ENCODE measurements around the gene CALML6. TPM values are rescaled to one million over a fixed set of nuclear protein-coding genes. Genes with fewer than 3 reads are reported as not detected.
A peak's percentile ranks its signal among the peaks of the same experiment; 100 is the strongest.

CALML6 gene
- total RNA-seq, 6 experiments from 2014 or later = 0.11 to 0.95 (median 0.48) TPM; not detected in 1

DNA sequence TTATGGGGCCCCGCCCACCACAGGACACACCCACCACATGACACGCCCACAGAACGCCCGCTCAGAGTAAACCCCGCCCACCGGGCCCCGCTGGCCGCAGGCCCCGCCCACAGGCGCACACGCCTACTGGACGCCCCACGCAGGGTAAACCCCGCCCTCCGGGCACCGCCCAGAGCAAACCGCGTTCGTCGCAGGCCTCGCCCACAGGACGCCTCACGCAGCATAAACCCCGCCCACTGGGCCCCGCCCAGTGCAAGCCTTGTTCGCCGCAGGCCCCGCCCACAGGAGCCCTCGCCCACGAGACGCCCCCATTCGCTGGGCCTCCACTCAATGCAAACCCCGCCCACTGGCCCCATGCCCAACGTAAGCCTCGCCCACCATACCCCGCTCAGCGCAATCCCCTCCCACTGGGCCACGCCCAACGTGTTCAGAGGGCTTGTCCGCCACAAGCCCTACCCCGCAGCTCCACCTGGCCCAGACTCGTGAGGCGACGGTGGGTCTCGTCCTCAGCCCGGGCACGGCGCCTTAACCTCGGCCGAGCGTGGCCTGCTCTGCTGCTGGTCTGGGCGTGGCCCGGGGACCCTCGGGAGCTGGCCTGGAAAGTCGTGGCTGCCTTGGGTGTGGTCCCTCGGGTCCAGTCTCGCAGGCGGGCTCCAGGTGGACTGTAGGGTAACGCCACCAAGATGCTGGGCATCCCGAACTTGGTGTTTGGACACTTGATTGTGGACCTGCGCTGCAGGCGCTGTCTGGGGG lies 4.4 kb downstream of the CALML6 start:
- no peaks in the 10 kb centered on the region for H3K9me3 Mint-ChIP-seq
- H3K27ac Mint-ChIP-seq = no peak overlapping the region
- peak; percentile 95 for DNase-seq
- H3K4me1 Mint-ChIP-seq (ENCODE audit: low read depth) = no peaks in the 10 kb centered on the region
- no peaks in the 10 kb centered on the region for H3K36me3 Mint-ChIP-seq (ENCODE audit: low read depth)
- TF ChIP-seq, protein P1, sequence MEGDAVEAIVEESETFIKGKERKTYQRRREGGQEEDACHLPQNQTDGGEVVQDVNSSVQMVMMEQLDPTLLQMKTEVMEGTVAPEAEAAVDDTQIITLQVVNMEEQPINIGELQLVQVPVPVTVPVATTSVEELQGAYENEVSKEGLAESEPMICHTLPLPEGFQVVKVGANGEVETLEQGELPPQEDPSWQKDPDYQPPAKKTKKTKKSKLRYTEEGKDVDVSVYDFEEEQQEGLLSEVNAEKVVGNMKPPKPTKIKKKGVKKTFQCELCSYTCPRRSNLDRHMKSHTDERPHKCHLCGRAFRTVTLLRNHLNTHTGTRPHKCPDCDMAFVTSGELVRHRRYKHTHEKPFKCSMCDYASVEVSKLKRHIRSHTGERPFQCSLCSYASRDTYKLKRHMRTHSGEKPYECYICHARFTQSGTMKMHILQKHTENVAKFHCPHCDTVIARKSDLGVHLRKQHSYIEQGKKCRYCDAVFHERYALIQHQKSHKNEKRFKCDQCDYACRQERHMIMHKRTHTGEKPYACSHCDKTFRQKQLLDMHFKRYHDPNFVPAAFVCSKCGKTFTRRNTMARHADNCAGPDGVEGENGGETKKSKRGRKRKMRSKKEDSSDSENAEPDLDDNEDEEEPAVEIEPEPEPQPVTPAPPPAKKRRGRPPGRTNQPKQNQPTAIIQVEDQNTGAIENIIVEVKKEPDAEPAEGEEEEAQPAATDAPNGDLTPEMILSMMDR (IDR thresholded peaks at IDR 0.05) = no peak
- peaks cover 14% of the 10 kb centered on the region for H3K27me3 Mint-ChIP-seq (ENCODE audit: insufficient read depth)
- H3K4me3 Mint-ChIP-seq = peak overlapping the region; percentile 42; the same call in 1 of the 2 replicates

DNA sequence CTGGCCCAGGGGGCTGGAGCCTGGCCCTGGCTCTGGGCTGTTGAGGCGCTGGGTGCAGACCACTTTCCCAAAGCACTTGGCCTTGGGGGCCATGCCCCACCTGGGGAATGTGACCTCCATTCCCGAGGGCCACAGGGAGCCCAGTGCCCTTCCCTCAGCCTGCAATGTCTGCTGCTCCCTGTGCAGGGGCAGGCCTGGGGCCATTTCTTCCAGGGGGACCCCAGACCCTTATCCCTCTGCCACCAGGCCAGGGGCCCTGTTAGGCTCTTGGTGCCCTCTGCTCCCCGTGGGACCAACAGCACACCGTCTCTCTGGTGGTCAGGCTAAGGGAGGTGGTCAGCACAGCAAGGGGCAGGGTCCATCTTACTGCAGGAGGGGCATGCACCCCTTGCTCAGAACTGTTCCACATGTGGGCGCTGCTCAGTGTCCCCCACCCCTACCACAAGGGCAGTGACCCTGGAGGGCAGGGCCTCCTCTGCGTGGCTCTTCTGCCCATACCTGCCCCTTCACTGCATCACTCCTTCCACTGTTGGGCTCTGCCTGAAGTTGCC lies 5.1 kb downstream of the CALML6 start:
- TF ChIP-seq, protein P1 (IDR thresholded peaks at IDR 0.05) = no peak
- Mint-ChIP-seq H3K4me3 (no peak overlapping the region), H3K36me3 (ENCODE audit: low read depth) (no peaks in the 10 kb centered on the region), H3K27me3 (ENCODE audit: insufficient read depth) (peaks cover 19% of the 10 kb centered on the region), H3K9me3 (no peaks in the 10 kb centered on the region), H3K27ac (no peak overlapping the region), H3K4me1 (ENCODE audit: low read depth) (no peaks in the 10 kb centered on the region)
- no peak for DNase-seq

- Mint-ChIP-seq H3K36me3 (ENCODE audit: low read depth) (no peaks in the 10 kb centered on the region), H3K4me1 (ENCODE audit: low read depth) (no peaks in the 10 kb centered on the region), H3K27me3 (ENCODE audit: insufficient read depth) (peaks cover 19% of the 10 kb centered on the region), H3K27ac (no peak overlapping the region), H3K4me3 (no peak overlapping the region), H3K9me3 (no peaks in the 10 kb centered on the region)
- TF ChIP-seq, protein P1 (IDR thresholded peaks at IDR 0.05) = no peak; the same call in 1 of the 2 replicates
- DNase-seq = no peak
Measured at GRCh38 chr1:1920608-1921458, 5.8 kb downstream of the CALML6 start.

DNA sequence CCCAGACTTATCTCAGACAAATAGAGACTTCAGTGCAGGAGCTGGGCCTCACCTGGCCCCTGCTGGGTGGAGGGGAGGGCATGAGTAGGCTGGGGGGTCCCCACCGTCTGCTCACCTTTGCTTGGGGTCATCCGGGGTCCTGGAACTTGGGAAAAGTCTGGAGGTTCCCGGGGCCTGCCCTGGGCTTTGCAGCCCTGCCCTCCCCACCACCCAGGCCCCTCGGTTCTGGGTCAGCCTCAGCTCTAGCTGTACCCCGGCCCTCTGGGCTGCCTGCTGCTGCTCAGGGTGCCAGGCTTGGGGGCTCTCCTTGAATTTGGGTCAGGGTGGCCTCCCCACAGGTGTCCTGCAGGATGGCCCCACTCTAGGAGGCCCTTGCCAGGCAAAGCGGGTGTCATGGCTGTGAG lies 6.4 kb downstream of the CALML6 start:
- Mint-ChIP-seq H3K4me3 (no peak overlapping the region), H3K27me3 (ENCODE audit: insufficient read depth) (peaks cover 16% of the 10 kb centered on the region), H3K27ac (no peak overlapping the region), H3K9me3 (no peaks in the 10 kb centered on the region), H3K4me1 (ENCODE audit: low read depth) (no peaks in the 10 kb centered on the region), H3K36me3 (ENCODE audit: low read depth) (no peaks in the 10 kb centered on the region)
- DNase-seq = no peak
- TF ChIP-seq, protein P1 (IDR thresholded peaks at IDR 0.05) = no peak

- H3K36me3 Mint-ChIP-seq (ENCODE audit: low read depth) = no peaks in the 10 kb centered on the region
- no peak overlapping the region for H3K27ac Mint-ChIP-seq
- peaks cover 16% of the 10 kb centered on the region for H3K27me3 Mint-ChIP-seq (ENCODE audit: insufficient read depth)
- no peaks in the 10 kb centered on the region for H3K4me1 Mint-ChIP-seq (ENCODE audit: low read depth)
- H3K9me3 Mint-ChIP-seq = no peaks in the 10 kb centered on the region
- no peak overlapping the region for H3K4me3 Mint-ChIP-seq
- TF ChIP-seq, protein P1 (IDR thresholded peaks at IDR 0.05) = no peak
- no peak for DNase-seq
Measured at GRCh38 chr1:1921901-1922701, 7.0 kb downstream of the CALML6 start.
